ENCODE measurements around the gene PMEPA1.

GRCh38 chr20:57671072-57671391 lies 38.8 kb downstream of the PMEPA1 start:
- TF ChIP-seq CTCF (IDR thresholded peaks at IDR 0.05 in 8 of 11, conservative IDR thresholded peaks at IDR 0.05 in 3 of 11) (no peak), POLR2A (IDR thresholded peaks at IDR 0.05) (no peak), POLR2AphosphoS5 (IDR thresholded peaks at IDR 0.05) (no peak)
